GM23338 (cell line): ENCODE data around the gene TSPAN1. TPM values are rescaled to one million over a fixed set of nuclear protein-coding genes. Genes with fewer than 3 reads are reported as not detected.

Experiments
- ATAC-seq: fragments of 200-7000 bp; cut with Tn5 transposase; 3 replicates; pipeline ENCODE4 v1.9.1; 2020
- DNase-seq: peaks from one replicate; pipeline ENCODE4 v3.0.0-alpha.2; 2015; ENCODE audit warnings: low spot score
- H2AFZ ChIP-seq: fragments of 200-600 bp; sonication (generic); 2 replicates; pipeline ENCODE4 v1.8.0; 2016; ENCODE audit warnings: antibody characterized with exemption, mild to moderate bottlenecking, moderate library complexity
- H3F3A ChIP-seq: fragments of 200-600 bp; sonication (generic); replicated peaks from 2 replicates; pipeline ENCODE4 v1.8.0; 2017; ENCODE audit warnings: antibody characterized with exemption, mixed run types, low read depth
- H3K27ac ChIP-seq: fragments of 200-600 bp; sonication (generic); 2 replicates; pipeline ENCODE4 v1.6.1; 2016; ENCODE audit warnings: low read depth
- H3K27me3 ChIP-seq: fragments of 200-600 bp; sonication (generic); 2 replicates; pipeline ENCODE4 v1.8.0; 2016; ENCODE audit warnings: mild to moderate bottlenecking, mixed run types, moderate library complexity; ENCODE audit not compliant: insufficient read depth
- H3K36me3 ChIP-seq: fragments of 200-600 bp; sonication (generic); 2 replicates; pipeline ENCODE4 v1.8.0; 2016; ENCODE audit warnings: mild to moderate bottlenecking; ENCODE audit not compliant: insufficient read depth
- H3K4me1 ChIP-seq: fragments of 200-600 bp; sonication (generic); 2 replicates; pipeline ENCODE4 v1.8.0; 2016; ENCODE audit warnings: mild to moderate bottlenecking, moderate library complexity; ENCODE audit not compliant: insufficient read depth
- H3K4me2 ChIP-seq: fragments of 200-600 bp; sonication (generic); 2 replicates; pipeline ENCODE4 v1.7.1; 2017; ENCODE audit warnings: mixed run types
- H3K4me3 ChIP-seq: fragments of 200-600 bp; sonication (generic); 2 replicates; pipeline ENCODE4 v1.6.1; 2016; ENCODE audit warnings: mixed run types
- H3K79me2 ChIP-seq: fragments of 200-600 bp; sonication (generic); replicated peaks from 2 replicates; pipeline ENCODE4 v1.8.0; 2017; ENCODE audit warnings: mild to moderate bottlenecking; ENCODE audit not compliant: insufficient read depth
- H3K9me2 ChIP-seq: fragments of 200-600 bp; sonication (generic); 2 replicates; pipeline ENCODE4 v1.8.0; 2017; ENCODE audit not compliant: insufficient read depth
- H4K20me1 ChIP-seq: fragments of 200-600 bp; sonication (generic); replicated peaks from 2 replicates; pipeline ENCODE4 v1.8.0; 2017; ENCODE audit warnings: mild to moderate bottlenecking; ENCODE audit not compliant: insufficient read depth
- H3K27ac Mint-ChIP-seq: 2 replicates; pipeline ENCODE4 v1.8.0; 2020; ENCODE audit warnings: inconsistent platforms, mild to moderate bottlenecking, moderate library complexity, mixed read lengths
- H3K27me3 Mint-ChIP-seq: 3 replicates; pipeline ENCODE4 v1.8.0; 2022; ENCODE audit warnings: low read depth, mild to moderate bottlenecking, moderate library complexity, mixed read lengths, inconsistent platforms; ENCODE audit not compliant: insufficient read depth, poor library complexity
- H3K36me3 Mint-ChIP-seq: 3 replicates; pipeline ENCODE4 v1.8.0; 2021; ENCODE audit warnings: low read depth, mild to moderate bottlenecking, inconsistent platforms, moderate library complexity, mixed read lengths
- H3K4me1 Mint-ChIP-seq: 3 replicates; pipeline ENCODE4 v1.8.0; 2020; ENCODE audit warnings: mild to moderate bottlenecking, inconsistent platforms, mixed read lengths
- H3K4me3 Mint-ChIP-seq: 3 replicates; pipeline ENCODE4 v1.8.0; 2021; ENCODE audit warnings: moderate library complexity, mild to moderate bottlenecking, inconsistent platforms, mixed read lengths
- H3K9me3 Mint-ChIP-seq: 3 replicates; pipeline ENCODE4 v1.8.0; 2020; ENCODE audit warnings: moderate library complexity, mild to moderate bottlenecking, inconsistent platforms, mixed read lengths
- CREB1 ChIP-seq: fragments of 250-450 bp; sonication (Bioruptor Pico); IDR thresholded peaks from 2 replicates; pipeline ENCODE4 v1.5.0; 2020; ENCODE audit warnings: low read depth, mild to moderate bottlenecking, moderate library complexity
- CTCF ChIP-seq, 2 experiments: fragments of 200-600 bp in 1 of 2; sonication (generic) in 1 of 2; conservative IDR thresholded peaks; 2 replicates each; pipeline versions ENCODE4 v1.5.1 to v1.6.1; 2016 to 2017; ENCODE audit warnings: antibody characterized with exemption in 2 of 2, low read depth in 2 of 2, mild to moderate bottlenecking in 2 of 2, moderate library complexity in 1 of 2
- ETS1 ChIP-seq: IDR thresholded peaks from 2 replicates; pipeline ENCODE4 v1.6.1; 2016; ENCODE audit warnings: antibody characterized with exemption
- EZH2 ChIP-seq: fragments of 200-600 bp; sonication (generic); IDR thresholded peaks from one replicate; pipeline ENCODE4 v1.8.0; 2017; ENCODE audit warnings: antibody characterized with exemption, mild to moderate bottlenecking, low read depth; ENCODE audit not compliant: unreplicated experiment
- EZH2phosphoT487 ChIP-seq: fragments of 200-600 bp; sonication (generic); IDR thresholded peaks from one replicate; pipeline ENCODE4 v1.8.1; 2018; ENCODE audit warnings: antibody characterized with exemption; ENCODE audit not compliant: unreplicated experiment
- JUNB ChIP-seq: IDR thresholded peaks from one replicate; pipeline ENCODE4 v1.6.1; 2016; ENCODE audit warnings: antibody characterized with exemption; ENCODE audit not compliant: unreplicated experiment
- NANOG ChIP-seq: IDR thresholded peaks from 2 replicates; pipeline ENCODE4 v1.6.1; 2016; ENCODE audit warnings: antibody characterized with exemption, borderline replicate concordance
- POLR2AphosphoS5 ChIP-seq: IDR thresholded peaks from 2 replicates; pipeline ENCODE4 v1.6.1; 2016; ENCODE audit warnings: antibody characterized with exemption, low read depth
- STAT1 ChIP-seq: IDR thresholded peaks from one replicate; pipeline ENCODE4 v1.6.1; 2016; ENCODE audit warnings: antibody characterized with exemption; ENCODE audit not compliant: unreplicated experiment
- ZNF114 ChIP-seq: fragments of 250-450 bp; sonication (Bioruptor Pico); IDR thresholded peaks from 2 replicates; pipeline ENCODE4 v1.5.0; 2020; ENCODE audit warnings: mild to moderate bottlenecking, moderate library complexity
- ZNF462 ChIP-seq: fragments of 250-450 bp; sonication (Bioruptor Pico); IDR thresholded peaks from 2 replicates; pipeline ENCODE4 v1.5.0; 2020; ENCODE audit warnings: mild to moderate bottlenecking, moderate library complexity
- polyA plus RNA-seq: library from polyadenylated mRNA; unstranded; fragments of >200 nt; fragmentation: Nextera tagmentation; extraction: Ambion mirVana; gene quantifications from 2 replicates; pipeline ENCODE4 v1.2.1, GENCODE V29; 2016
- total RNA-seq: library from RNA; depleted of rRNA; stranded (reverse); fragments of >200 nt; shearing (Covaris generic); gene quantifications from 2 replicates; pipeline ENCODE4 v1.2.3, GENCODE V29; 2014

TSPAN1 gene
- total and polyA plus RNA-seq, 2 experiments from 2014 or later, result not detected

DNA sequence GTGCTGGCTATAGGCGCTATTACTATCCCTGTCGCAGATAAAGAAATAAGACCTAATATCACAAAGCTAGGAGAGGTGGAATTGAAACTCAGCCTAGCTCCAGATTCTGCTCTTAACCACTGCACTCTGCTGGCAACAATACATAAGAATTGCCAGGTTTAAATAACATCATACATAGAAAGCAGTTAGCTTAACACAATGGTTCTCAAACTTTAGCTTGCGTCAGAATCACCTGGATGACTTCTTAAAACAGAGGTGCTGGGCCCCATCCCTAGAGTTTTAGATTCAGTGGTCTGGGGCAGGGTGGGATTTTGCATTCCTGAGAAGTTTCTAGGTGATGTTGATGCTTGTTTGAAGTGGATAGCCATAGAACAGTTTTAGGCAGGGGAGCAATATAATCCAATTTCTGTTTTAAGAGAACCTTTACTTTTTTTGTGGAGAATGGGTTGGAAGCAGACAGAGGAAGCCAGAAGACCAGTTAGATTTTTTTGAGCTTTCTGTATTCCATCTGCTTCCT, 24.4 kb downstream of the TSPAN1 start (continued):
- TF ChIP-seq CTCF (conservative IDR thresholded peaks at IDR 0.05; ENCODE audit: low read depth in 2 of 2) (no peak), ZNF114 (CRISPR knock-in tag) (no peak), POLR2AphosphoS5 (no peak), ETS1 (no peak)

DNA sequence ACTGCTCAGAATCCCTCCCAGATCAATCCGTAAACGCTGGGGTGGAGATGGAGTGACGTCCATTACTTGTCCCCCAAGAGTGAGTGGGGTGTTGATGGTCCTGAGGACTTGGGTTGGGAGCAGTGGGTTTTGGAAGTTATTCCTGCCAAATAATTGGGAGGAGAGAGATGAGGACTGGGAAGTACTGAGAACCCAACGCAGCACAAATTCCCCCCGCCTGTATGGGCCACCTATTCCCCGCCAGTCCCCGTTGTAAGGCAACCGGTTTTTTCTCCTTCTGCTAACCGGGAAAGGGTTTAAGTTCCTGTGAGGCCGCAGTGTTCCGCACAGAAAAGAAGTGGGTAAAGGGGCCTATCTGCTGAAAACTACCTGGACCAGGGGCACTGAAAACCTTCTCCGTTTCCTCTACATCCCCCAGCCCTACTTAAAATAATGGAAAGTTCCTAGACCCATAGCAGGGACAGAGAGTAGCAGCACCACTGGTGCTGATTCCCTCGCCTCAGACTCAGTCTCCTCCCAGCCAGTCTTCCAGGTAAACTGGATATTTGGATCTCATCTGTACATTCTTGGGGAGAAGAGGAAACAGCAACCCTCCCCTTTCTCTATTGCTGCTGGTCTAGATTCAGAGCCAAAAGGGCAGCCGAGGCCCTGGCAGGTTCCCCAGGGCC, 29.0 kb downstream of the TSPAN1 start:
- Histone ChIP-seq H3K4me2 (peak overlapping the region; percentile 97), H3K79me2 (no peaks in the 10 kb centered on the region), H3K4me3 (peak overlapping the region; percentile 100), H3K36me3 (no peaks in the 10 kb centered on the region), H4K20me1 (no peaks in the 10 kb centered on the region), H3K27me3 (0 out of 2 replicates have a peak, but pooled peaks cover 5% of the 10 kb centered on the region), H3K27ac (no peak overlapping the region), H3K9me2 (no peaks in the 10 kb centered on the region), H2AFZ (peak overlapping the region; percentile 100), H3K4me1 (peaks cover 11% of the 10 kb centered on the region), H3F3A (0 out of 2 replicates have a peak, but pooled peaks cover 8% of the 10 kb centered on the region)
- H3K4me3 Mint-ChIP-seq, result peak overlapping the region; percentile 92
- no peaks in the 10 kb centered on the region for H3K36me3 Mint-ChIP-seq
- H3K27me3 Mint-ChIP-seq, result peaks cover 20% of the 10 kb centered on the region
- DNase-seq (peak; percentile 60), ATAC-seq (peak; percentile 48)
- H3K27ac Mint-ChIP-seq, result no peak overlapping the region
- H3K9me3 Mint-ChIP-seq, result no peaks in the 10 kb centered on the region
- peaks cover 29% of the 10 kb centered on the region for H3K4me1 Mint-ChIP-seq
- TF ChIP-seq ZNF462 (CRISPR knock-in tag) (no peak), ETS1 (no peak), CREB1 (CRISPR knock-in tag) (no peak), EZH2phosphoT487 (no peak), CTCF (conservative IDR thresholded peaks at IDR 0.05; ENCODE audit: low read depth in 2 of 2) (no peak), POLR2AphosphoS5 (no peak), JUNB (no peak), NANOG (no peak), EZH2 (no peak), STAT1 (no peak), ZNF114 (CRISPR knock-in tag) (no peak)
